H1 (cell line): ENCODE measurements around the gene TAF1B.

Experiments used
- EZH2 ChIP-seq: fragments of 200-600 bp; sonication (generic); IDR thresholded peaks from 2 replicates; pipeline ENCODE4 v1.7.1; 2012; ENCODE audit warnings: low read depth, mild to moderate bottlenecking, moderate library complexity, low read length, inconsistent platforms; ENCODE audit not compliant: severe bottlenecking
- GABPA ChIP-seq: IDR thresholded peaks from 2 replicates; pipeline ENCODE4 v1.6.1; 2011; ENCODE audit warnings: mild to moderate bottlenecking, low read length, moderate library complexity, borderline replicate concordance; ENCODE audit not compliant: insufficient read depth
- GTF2F1 ChIP-seq: IDR thresholded peaks from 2 replicates; pipeline ENCODE4 v1.6.1; 2012; ENCODE audit warnings: low read depth, low read length, improper control_type of control experiment, borderline replicate concordance
- PHF8 ChIP-seq: fragments of 200-600 bp; sonication (generic); conservative IDR thresholded peaks from 2 replicates; pipeline ENCODE4 v1.7.1; 2012; ENCODE audit warnings: low read depth, mild to moderate bottlenecking, inconsistent platforms, low read length, moderate library complexity
- POLR2A ChIP-seq, 2 experiments: IDR thresholded peaks; 1 replicate in 1 of 2; 2 replicates in 1 of 2; pipeline ENCODE4 v1.6.1; 2011; ENCODE audit warnings: low read depth in 2 of 2, low read length in 2 of 2, mild to moderate bottlenecking in 2 of 2; ENCODE audit errors: control extremely low read depth in 1 of 2
- POLR2AphosphoS5 ChIP-seq: IDR thresholded peaks from 2 replicates; pipeline ENCODE4 v1.6.1; 2011; ENCODE audit warnings: low read depth, low read length
- RNF2 ChIP-seq: fragments of 200-900, 300-1000 bp; sonication (generic); IDR thresholded peaks from 2 replicates; pipeline ENCODE4 v1.7.1; 2016; ENCODE audit warnings: borderline replicate concordance, low read depth, mild to moderate bottlenecking, antibody characterized with exemption, low read length; ENCODE audit not compliant: poor library complexity, severe bottlenecking; ENCODE audit errors: missing control alignments
- SUZ12 ChIP-seq: fragments of 200-600 bp; sonication (generic); IDR thresholded peaks from 2 replicates; pipeline ENCODE4 v1.6.1; 2012; ENCODE audit warnings: mild to moderate bottlenecking, inconsistent platforms, low read length, moderate library complexity, mixed read lengths
- TEAD4 ChIP-seq: IDR thresholded peaks from 2 replicates; pipeline ENCODE4 v1.6.1; 2012; ENCODE audit warnings: low read depth, low read length, inconsistent platforms, mixed read lengths
- TF ChIP-seq, protein P1 (sequence below), 3 experiments: IDR thresholded peaks; 1 replicate in 2 of 3; 2 replicates in 1 of 3; pipeline versions ENCODE4 v1.5.1 to v1.6.1; 2011; ENCODE audit warnings: low read length in 3 of 3, mild to moderate bottlenecking in 3 of 3, inconsistent platforms in 2 of 3, low read depth in 1 of 3, moderate library complexity in 1 of 3; ENCODE audit not compliant: insufficient read depth in 1 of 3; ENCODE audit errors: control extremely low read depth in 1 of 3
- TF ChIP-seq, protein P2 (sequence below): IDR thresholded peaks from 2 replicates; pipeline ENCODE4 v1.6.1; 2011; ENCODE audit warnings: low read length, improper control_type of control experiment
- TF ChIP-seq, protein P3 (sequence below): IDR thresholded peaks from 2 replicates; pipeline ENCODE4 v1.6.1; 2011; ENCODE audit warnings: low read depth, mild to moderate bottlenecking, low read length; ENCODE audit not compliant: insufficient read depth

DNA sequence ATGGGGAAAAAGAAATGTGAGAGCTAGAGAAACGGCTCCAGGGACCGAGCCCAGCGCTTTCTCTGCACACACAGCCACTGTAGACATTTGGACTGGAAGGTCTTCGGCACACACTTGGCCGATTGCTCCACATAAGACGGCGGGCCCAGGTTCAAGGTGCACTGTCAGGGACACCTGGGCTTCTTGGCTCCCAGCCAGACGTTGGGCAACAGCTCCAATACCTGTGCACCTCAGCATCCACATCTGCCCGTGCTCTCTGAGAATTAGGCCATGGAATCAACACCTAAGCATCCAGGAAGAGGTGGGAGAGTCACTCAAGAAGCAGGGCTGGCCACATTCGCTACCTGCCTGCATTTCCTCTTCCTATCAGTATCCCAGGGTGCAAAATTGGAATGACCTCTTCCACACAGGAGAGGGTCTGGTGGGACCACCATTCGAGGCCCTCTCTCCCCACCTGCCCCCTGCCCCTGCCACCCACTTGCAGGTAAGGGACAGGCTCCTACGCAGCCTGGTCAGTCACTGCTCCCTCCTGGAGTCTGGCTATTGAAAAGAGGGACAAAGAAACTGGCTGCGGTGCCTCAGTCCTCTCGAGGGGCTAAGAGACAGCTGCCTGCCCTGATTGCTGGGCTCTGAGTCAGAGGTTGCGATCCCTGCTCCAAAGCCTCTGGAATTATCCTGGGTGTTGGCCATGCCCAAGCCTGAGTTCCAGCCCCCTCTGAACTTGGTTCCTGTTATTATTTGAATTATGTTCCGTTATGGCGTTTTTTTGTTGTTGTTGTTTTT, 40.1 kb upstream of the TAF1B start:
- TF ChIP-seq GABPA (no peak), POLR2A (IDR thresholded peaks at IDR 0.05; ENCODE audit: control extremely low read depth in 1 of 2, low read depth in 2 of 2, low read length in 2 of 2) (no peak), TEAD4 (no peak), PHF8 (no peak), SUZ12 (no peak), GTF2F1 (no peak), POLR2AphosphoS5 (no peak), RNF2 (no peak), EZH2 (no peak)
- TF ChIP-seq, protein P1, sequence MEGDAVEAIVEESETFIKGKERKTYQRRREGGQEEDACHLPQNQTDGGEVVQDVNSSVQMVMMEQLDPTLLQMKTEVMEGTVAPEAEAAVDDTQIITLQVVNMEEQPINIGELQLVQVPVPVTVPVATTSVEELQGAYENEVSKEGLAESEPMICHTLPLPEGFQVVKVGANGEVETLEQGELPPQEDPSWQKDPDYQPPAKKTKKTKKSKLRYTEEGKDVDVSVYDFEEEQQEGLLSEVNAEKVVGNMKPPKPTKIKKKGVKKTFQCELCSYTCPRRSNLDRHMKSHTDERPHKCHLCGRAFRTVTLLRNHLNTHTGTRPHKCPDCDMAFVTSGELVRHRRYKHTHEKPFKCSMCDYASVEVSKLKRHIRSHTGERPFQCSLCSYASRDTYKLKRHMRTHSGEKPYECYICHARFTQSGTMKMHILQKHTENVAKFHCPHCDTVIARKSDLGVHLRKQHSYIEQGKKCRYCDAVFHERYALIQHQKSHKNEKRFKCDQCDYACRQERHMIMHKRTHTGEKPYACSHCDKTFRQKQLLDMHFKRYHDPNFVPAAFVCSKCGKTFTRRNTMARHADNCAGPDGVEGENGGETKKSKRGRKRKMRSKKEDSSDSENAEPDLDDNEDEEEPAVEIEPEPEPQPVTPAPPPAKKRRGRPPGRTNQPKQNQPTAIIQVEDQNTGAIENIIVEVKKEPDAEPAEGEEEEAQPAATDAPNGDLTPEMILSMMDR (IDR thresholded peaks at IDR 0.05; ENCODE audit: control extremely low read depth in 1 of 3, insufficient read depth in 1 of 3, low read depth in 1 of 3, low read length in 3 of 3), result no peak
- TF ChIP-seq, protein P2, sequence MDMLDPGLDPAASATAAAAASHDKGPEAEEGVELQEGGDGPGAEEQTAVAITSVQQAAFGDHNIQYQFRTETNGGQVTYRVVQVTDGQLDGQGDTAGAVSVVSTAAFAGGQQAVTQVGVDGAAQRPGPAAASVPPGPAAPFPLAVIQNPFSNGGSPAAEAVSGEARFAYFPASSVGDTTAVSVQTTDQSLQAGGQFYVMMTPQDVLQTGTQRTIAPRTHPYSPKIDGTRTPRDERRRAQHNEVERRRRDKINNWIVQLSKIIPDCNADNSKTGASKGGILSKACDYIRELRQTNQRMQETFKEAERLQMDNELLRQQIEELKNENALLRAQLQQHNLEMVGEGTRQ, result no peak
- TF ChIP-seq, protein P3, sequence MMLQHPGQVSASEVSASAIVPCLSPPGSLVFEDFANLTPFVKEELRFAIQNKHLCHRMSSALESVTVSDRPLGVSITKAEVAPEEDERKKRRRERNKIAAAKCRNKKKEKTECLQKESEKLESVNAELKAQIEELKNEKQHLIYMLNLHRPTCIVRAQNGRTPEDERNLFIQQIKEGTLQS, result no peak
